ENCODE measurements around the gene PTGR1. TPM values are rescaled to one million over a fixed set of nuclear protein-coding genes. Genes with fewer than 3 reads are reported as not detected.
"Not testable (repeated sequence)": the region's sequence is repeated elsewhere in the genome, so short reads cannot be mapped to it uniquely, and the experiment has no call there.

The PTGR1 gene
- polyA plus RNA-seq, 1 of the 3 experiments (the other 2 are of a cell fraction): 33.0 TPM

DNA sequence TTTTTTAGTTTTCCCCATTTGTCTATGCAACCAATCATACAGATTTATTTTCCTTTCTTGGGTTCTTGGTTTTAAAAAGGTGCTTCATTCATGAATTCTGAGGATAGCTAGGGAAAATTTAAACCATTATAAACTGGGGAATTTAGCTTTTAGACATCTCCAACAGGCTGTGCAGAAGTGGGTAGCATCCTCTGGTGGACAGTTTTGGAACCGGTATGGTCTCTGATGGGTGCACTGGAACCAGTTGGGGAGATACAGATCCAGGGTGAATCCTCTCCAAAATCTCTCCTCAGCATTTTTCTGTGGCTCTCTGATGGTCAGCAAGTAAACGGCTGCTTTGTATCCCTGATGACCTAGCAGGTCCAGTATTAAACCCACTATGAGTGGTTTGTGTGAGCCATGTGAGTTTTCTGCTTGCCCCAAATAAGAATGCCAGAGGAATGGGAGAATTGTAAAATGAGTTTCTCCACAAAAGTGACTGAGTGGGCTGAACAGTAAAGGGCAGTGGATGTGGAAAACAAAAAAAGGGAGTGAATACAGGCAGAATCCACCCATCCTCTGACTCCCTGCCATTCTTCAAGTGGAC, 22.5 kb upstream of the PTGR1 start (continued):
- no peak for TF ChIP-seq NFIC (IDR thresholded peaks at IDR 0.05; ENCODE audit: borderline replicate concordance)
- no peak for TF ChIP-seq TAF1 (IDR thresholded peaks at IDR 0.05; ENCODE audit: borderline replicate concordance, low read depth, low read length)
- no peak for TF ChIP-seq FOXM1 (IDR thresholded peaks at IDR 0.05; ENCODE audit: low read depth)
- TF ChIP-seq EP300 (IDR thresholded peaks at IDR 0.05; ENCODE audit: borderline replicate concordance in 1 of 2, low read depth in 1 of 2, low read length in 1 of 2): no peak
- TF ChIP-seq RAD21 (IDR thresholded peaks at IDR 0.05; ENCODE audit: low read length): peak; percentile 77
- no peak for TF ChIP-seq CHD2 (IDR thresholded peaks at IDR 0.05; ENCODE audit: low read length, partially characterized antibody)
- TF ChIP-seq, protein P1, sequence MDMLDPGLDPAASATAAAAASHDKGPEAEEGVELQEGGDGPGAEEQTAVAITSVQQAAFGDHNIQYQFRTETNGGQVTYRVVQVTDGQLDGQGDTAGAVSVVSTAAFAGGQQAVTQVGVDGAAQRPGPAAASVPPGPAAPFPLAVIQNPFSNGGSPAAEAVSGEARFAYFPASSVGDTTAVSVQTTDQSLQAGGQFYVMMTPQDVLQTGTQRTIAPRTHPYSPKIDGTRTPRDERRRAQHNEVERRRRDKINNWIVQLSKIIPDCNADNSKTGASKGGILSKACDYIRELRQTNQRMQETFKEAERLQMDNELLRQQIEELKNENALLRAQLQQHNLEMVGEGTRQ (IDR thresholded peaks at IDR 0.05; ENCODE audit: borderline replicate concordance, low read depth, low read length): no peak
- no peak for TF ChIP-seq EZH2phosphoT487 (IDR thresholded peaks at IDR 0.05; ENCODE audit: borderline replicate concordance, low read depth)
- TF ChIP-seq, protein P2, sequence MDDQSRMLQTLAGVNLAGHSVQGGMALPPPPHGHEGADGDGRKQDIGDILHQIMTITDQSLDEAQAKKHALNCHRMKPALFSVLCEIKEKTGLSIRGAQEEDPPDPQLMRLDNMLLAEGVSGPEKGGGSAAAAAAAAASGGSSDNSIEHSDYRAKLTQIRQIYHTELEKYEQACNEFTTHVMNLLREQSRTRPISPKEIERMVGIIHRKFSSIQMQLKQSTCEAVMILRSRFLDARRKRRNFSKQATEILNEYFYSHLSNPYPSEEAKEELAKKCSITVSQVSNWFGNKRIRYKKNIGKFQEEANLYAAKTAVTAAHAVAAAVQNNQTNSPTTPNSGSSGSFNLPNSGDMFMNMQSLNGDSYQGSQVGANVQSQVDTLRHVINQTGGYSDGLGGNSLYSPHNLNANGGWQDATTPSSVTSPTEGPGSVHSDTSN (IDR thresholded peaks at IDR 0.05): no peak
- TF ChIP-seq FOXJ3 (CRISPR knock-in tag; IDR thresholded peaks at IDR 0.05): no peak
- no peak for TF ChIP-seq RFX5 (IDR thresholded peaks at IDR 0.05; ENCODE audit: low read length)
- TF ChIP-seq, protein P3, sequence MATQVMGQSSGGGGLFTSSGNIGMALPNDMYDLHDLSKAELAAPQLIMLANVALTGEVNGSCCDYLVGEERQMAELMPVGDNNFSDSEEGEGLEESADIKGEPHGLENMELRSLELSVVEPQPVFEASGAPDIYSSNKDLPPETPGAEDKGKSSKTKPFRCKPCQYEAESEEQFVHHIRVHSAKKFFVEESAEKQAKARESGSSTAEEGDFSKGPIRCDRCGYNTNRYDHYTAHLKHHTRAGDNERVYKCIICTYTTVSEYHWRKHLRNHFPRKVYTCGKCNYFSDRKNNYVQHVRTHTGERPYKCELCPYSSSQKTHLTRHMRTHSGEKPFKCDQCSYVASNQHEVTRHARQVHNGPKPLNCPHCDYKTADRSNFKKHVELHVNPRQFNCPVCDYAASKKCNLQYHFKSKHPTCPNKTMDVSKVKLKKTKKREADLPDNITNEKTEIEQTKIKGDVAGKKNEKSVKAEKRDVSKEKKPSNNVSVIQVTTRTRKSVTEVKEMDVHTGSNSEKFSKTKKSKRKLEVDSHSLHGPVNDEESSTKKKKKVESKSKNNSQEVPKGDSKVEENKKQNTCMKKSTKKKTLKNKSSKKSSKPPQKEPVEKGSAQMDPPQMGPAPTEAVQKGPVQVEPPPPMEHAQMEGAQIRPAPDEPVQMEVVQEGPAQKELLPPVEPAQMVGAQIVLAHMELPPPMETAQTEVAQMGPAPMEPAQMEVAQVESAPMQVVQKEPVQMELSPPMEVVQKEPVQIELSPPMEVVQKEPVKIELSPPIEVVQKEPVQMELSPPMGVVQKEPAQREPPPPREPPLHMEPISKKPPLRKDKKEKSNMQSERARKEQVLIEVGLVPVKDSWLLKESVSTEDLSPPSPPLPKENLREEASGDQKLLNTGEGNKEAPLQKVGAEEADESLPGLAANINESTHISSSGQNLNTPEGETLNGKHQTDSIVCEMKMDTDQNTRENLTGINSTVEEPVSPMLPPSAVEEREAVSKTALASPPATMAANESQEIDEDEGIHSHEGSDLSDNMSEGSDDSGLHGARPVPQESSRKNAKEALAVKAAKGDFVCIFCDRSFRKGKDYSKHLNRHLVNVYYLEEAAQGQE (IDR thresholded peaks at IDR 0.05; ENCODE audit: low read depth, low read length): no peak
- no peak for TF ChIP-seq MEF2A (IDR thresholded peaks at IDR 0.05; ENCODE audit: borderline replicate concordance, low read depth)
- TF ChIP-seq RXRA (IDR thresholded peaks at IDR 0.05; ENCODE audit: borderline replicate concordance, low read depth): no peak

DNA sequence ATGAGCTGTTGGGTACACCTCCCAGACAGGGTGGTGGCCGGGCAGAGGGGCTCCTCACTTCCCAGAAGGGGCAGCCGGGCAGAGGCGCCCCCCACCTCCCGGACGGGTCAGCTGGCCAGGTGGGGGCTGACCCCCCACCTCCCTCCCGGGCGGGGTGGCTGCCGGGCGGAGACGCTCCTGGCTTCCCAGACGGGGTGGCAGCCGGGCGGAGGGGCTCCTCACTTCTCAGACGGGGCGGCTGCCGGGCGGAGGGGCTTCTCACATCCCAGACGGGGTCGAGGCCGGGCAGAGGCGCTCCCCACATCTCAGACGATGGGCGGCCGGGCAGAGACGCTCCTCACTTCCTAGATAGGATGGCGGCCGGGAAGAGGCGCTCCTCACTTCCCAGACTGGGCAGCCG, 17.9 kb upstream of the PTGR1 start:
- CTCF ChIA-PET; H3K27me3 ChIP-seq (ENCODE audit: insufficient read depth); H4K20me1 ChIP-seq (ENCODE audit: insufficient read depth); H3K36me3 ChIP-seq (replicated peaks in 1 of 2; ENCODE audit: control insufficient read depth in 1 of 2, insufficient read depth in 2 of 2, low read length in 1 of 2); H3K4me2 ChIP-seq; POLR2A ChIA-PET; H3K79me2 ChIP-seq (ENCODE audit: insufficient read depth); H3K27ac ChIP-seq (ENCODE audit: low read depth in 2 of 2, low read length in 1 of 2); H3K9me3 ChIP-seq; H3K9ac ChIP-seq; H3K4me1 ChIP-seq (ENCODE audit: control insufficient read depth in 1 of 2, insufficient read depth in 2 of 2, low read depth in 1 of 2, low read length in 1 of 2); H2AFZ ChIP-seq (ENCODE audit: low read depth); H3F3A ChIP-seq (replicated peaks; ENCODE audit: insufficient read depth); DNase-seq; H3K9me2 ChIP-seq; H3K4me3 ChIP-seq (ENCODE audit: low read depth in 2 of 2, low read length in 1 of 2): not testable (repeated sequence)
- no CpG with 5 or more reads among the region's 29 CpGs for WGBS (ENCODE audit: low lambda C conversion rate)

Data from SK-N-SH (cell line).